Measurements from ENCODE around the gene EPAS1. TPM values are rescaled to one million over a fixed set of nuclear protein-coding genes. Genes with fewer than 3 reads are reported as not detected.

The EPAS1 gene
- total RNA-seq, 1 experiment from 2014 or later: 55.9 TPM

DNA sequence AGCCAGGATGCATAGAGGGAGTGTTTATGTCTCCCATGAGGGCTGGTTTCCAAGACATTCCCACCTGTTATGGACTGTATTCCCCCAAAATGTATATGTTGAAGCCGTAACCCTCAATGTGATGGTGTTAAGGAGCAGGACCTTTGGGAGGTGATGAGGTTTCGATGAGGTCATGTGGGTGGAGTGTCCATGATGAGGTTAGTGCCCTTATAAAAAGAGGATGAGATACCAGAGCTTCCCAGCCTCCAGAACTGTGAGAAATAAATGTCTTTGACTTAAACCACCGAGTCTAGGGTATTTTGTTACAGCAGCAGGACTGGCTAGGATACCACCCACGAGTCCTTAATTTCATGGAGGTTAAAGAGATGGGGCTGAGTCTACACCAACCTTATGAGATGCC, 22.6 kb upstream of the EPAS1 start:
- Histone ChIP-seq H3K27me3 (ENCODE audit: insufficient read depth, low read length) (no peaks in the 10 kb centered on the region), H2AFZ (ENCODE audit: low read depth, low read length, poor library complexity, severe bottlenecking) (no peak overlapping the region), H3K4me2 (ENCODE audit: low read length) (no peak overlapping the region), H3K4me1 (ENCODE audit: control insufficient read depth in 1 of 2, insufficient read depth in 2 of 2, low read length in 2 of 2) (no peaks in the 10 kb centered on the region), H3K9me2 (ENCODE audit: insufficient read depth) (no peaks in the 10 kb centered on the region), H3K79me2 (ENCODE audit: insufficient read depth, low read length) (no peaks in the 10 kb centered on the region), H4K20me1 (ENCODE audit: insufficient read depth) (no peaks in the 10 kb centered on the region), H3K9ac (ENCODE audit: low read length) (no peak overlapping the region), H3K9me3 (ENCODE audit: control insufficient read depth in 1 of 2, insufficient read depth in 1 of 2, low read depth in 1 of 2, low read length in 2 of 2) (no peaks in the 10 kb centered on the region), H3K36me3 (ENCODE audit: control insufficient read depth in 1 of 2, insufficient read depth in 2 of 2, low read length in 2 of 2) (no peaks in the 10 kb centered on the region), H3K4me3 (replicated peaks in 1 of 2; ENCODE audit: low read depth in 1 of 2, low read length in 2 of 2) (no peak overlapping the region), H3K27ac (ENCODE audit: low read depth, low read length) (no peak overlapping the region)
- POLR2A ChIA-PET: no interaction called here
- ATAC-seq (no peak), DNase-seq (ENCODE audit: low read depth, low spot score) (no peak)
- CTCF ChIA-PET: no interaction called here
- RAD21 ChIA-PET (ENCODE audit: low non-redundant PET in 1 of 2, low total read pairs in 2 of 2, uncharacterized antibody in 2 of 2, unreplicated experiment in 2 of 2): no interaction called here
- no TSS peak for BruUV-seq (replicated peaks)
- TF ChIP-seq POLR2AphosphoS5 (IDR thresholded peaks at IDR 0.05; ENCODE audit: low read depth, low read length) (no peak), ZFX (IDR thresholded peaks at IDR 0.05) (no peak), EZH2 (IDR thresholded peaks at IDR 0.05) (no peak), YY1 (IDR thresholded peaks at IDR 0.05; ENCODE audit: extremely low read depth, insufficient replicate concordance, low read depth, low read length) (no peak), CBX3 (IDR thresholded peaks at IDR 0.05; ENCODE audit: low read depth) (no peak), RAD21 (IDR thresholded peaks at IDR 0.05; ENCODE audit: low read depth) (no peak), REST (IDR thresholded peaks at IDR 0.05; ENCODE audit: low read depth) (no peak), ELF1 (IDR thresholded peaks at IDR 0.05; ENCODE audit: borderline replicate concordance, low read depth) (no peak), EGR1 (IDR thresholded peaks at IDR 0.05; ENCODE audit: low read depth) (no peak), SP1 (IDR thresholded peaks at IDR 0.05; ENCODE audit: low read depth) (no peak), CEBPB (IDR thresholded peaks at IDR 0.05; ENCODE audit: low read depth) (no peak), SRF (IDR thresholded peaks at IDR 0.05; ENCODE audit: low read depth) (no peak), FOSL1 (IDR thresholded peaks at IDR 0.05; ENCODE audit: low read depth) (no peak), ZNF274 (IDR thresholded peaks at IDR 0.05; ENCODE audit: low read depth, low read length) (no peak)
- TF ChIP-seq, protein P1, sequence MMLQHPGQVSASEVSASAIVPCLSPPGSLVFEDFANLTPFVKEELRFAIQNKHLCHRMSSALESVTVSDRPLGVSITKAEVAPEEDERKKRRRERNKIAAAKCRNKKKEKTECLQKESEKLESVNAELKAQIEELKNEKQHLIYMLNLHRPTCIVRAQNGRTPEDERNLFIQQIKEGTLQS (IDR thresholded peaks at IDR 0.05): no peak
- TF ChIP-seq, protein P2, sequence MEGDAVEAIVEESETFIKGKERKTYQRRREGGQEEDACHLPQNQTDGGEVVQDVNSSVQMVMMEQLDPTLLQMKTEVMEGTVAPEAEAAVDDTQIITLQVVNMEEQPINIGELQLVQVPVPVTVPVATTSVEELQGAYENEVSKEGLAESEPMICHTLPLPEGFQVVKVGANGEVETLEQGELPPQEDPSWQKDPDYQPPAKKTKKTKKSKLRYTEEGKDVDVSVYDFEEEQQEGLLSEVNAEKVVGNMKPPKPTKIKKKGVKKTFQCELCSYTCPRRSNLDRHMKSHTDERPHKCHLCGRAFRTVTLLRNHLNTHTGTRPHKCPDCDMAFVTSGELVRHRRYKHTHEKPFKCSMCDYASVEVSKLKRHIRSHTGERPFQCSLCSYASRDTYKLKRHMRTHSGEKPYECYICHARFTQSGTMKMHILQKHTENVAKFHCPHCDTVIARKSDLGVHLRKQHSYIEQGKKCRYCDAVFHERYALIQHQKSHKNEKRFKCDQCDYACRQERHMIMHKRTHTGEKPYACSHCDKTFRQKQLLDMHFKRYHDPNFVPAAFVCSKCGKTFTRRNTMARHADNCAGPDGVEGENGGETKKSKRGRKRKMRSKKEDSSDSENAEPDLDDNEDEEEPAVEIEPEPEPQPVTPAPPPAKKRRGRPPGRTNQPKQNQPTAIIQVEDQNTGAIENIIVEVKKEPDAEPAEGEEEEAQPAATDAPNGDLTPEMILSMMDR (IDR thresholded peaks at IDR 0.05 in 2 of 3, conservative IDR thresholded peaks at IDR 0.05 in 1 of 3; ENCODE audit: borderline replicate concordance in 1 of 3, insufficient read depth in 1 of 3, low read depth in 2 of 3, low read length in 2 of 3): no peak
- TF ChIP-seq, protein P3, sequence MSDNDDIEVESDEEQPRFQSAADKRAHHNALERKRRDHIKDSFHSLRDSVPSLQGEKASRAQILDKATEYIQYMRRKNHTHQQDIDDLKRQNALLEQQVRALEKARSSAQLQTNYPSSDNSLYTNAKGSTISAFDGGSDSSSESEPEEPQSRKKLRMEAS (IDR thresholded peaks at IDR 0.05): no peak
- intact Hi-C loops (cut with micrococcal nuclease): no loop called here

All from HCT116 (cell line).